Uterus (tissue), 4 donors: ENCODE measurements around the gene ATP6V0E2. TPM values are rescaled to one million over a fixed set of nuclear protein-coding genes. Genes with fewer than 3 reads are reported as not detected.

Experiments
- DNase-seq, 2 donors: peaks; one replicate each; pipeline ENCODE4 v3.0.0-alpha.2; 2019 to 2020
- H3K27ac ChIP-seq, 2 donors: fragments of 200-600 bp; sonication (generic); 1 replicate in 1 of 2; 2 replicates in 1 of 2; pipeline ENCODE4 v1.5.1; 2016 to 2018
- H3K27me3 ChIP-seq, 2 donors: fragments of 200-600 bp; sonication (generic); one replicate each; pipeline ENCODE4 v1.5.1; 2018 to 2019; ENCODE audit warnings: control low read depth in 1 of 2
- H3K36me3 ChIP-seq, 2 donors: fragments of 200-600 bp; sonication (generic); one replicate each; pipeline ENCODE4 v1.5.1; 2019; ENCODE audit warnings: control low read depth in 1 of 2
- H3K4me1 ChIP-seq, 2 donors: fragments of 200-600 bp; sonication (generic); one replicate each; pipeline ENCODE4 v1.5.1; 2018 to 2019; ENCODE audit warnings: control low read depth in 1 of 2
- H3K4me3 ChIP-seq, 2 donors: fragments of 200-600 bp; sonication (generic); 1 replicate in 1 of 2; 2 replicates in 1 of 2; pipeline ENCODE4 v1.5.1; 2018 to 2019; ENCODE audit warnings: mild to moderate bottlenecking in 1 of 2
- H3K9me3 ChIP-seq, 2 donors: fragments of 200-600 bp; sonication (generic); one replicate each; pipeline ENCODE4 v1.5.1; 2019; ENCODE audit warnings: control low read depth in 1 of 2
- CTCF ChIP-seq, 4 experiments: fragments of 200-600 bp in 2 of 4; fragments of 450-650 bp in 2 of 4; sonication (generic) in 2 of 4; IDR thresholded peaks; one replicate each; pipeline ENCODE4 v1.5.1; 2016 to 2019; ENCODE audit warnings: antibody characterized with exemption in 4 of 4, mild to moderate bottlenecking in 2 of 4, moderate library complexity in 1 of 4
- POLR2A ChIP-seq, 2 donors: fragments of 450-650 bp; IDR thresholded peaks; one replicate each; pipeline ENCODE4 v1.6.1; 2016; ENCODE audit warnings: antibody characterized with exemption in 2 of 2, mild to moderate bottlenecking in 1 of 2, moderate library complexity in 1 of 2
- intact Hi-C: fragments of 100-400 bp; cut with DNase I; formaldehyde crosslinking; loops from one replicate; pipeline ENCODE4 v1.15.1; 2023; ENCODE audit warnings: low total_unique reads
- total RNA-seq, 4 donors: library from RNA; depleted of rRNA in 3 of 4; stranded (reverse); fragments of >200 nt in 3 of 4; gene quantifications; one replicate each; pipeline versions ENCODE4 v1.1.0 to v1.2.4, GENCODE V29; 2014 to 2023
- donor health status: DM: yes; HTN: yes; CAD: no.

Gene ATP6V0E2
- total RNA-seq, 4 donors from 2014 or later: 2.6 to 22.5 (median 10.1) TPM

DNA sequence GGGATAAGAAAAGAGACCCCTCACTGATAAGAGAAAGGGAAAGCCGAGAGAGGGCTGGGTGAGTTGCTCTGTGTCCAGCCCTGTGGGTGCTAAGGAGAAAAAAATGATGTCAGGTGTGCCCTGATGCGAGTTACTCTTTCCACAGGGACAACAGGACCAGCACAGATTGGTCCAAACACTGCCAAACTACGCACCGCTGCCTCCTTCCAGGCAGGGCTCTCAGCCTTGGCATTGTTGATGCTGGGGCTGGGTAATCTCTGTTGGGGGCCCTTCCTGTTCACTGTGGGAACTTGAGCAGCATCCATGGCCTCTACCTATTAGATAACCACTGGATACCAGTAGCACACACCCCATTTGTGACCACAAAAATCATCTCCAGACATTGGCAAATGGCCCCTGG is 10.3 kb upstream of the ATP6V0E2 start:
- intact Hi-C loops: no loop called here

GRCh38 chr7:149864023-149864422 is 9.7 kb upstream of the ATP6V0E2 start:
- intact Hi-C loops: no loop called here
- TF ChIP-seq CTCF (IDR thresholded peaks at IDR 0.05) (no peak), POLR2A (IDR thresholded peaks at IDR 0.05) (no peak)
- no peaks in the 10 kb centered on the region for H3K36me3 ChIP-seq

More for the DNA sequence above, 10.3 kb upstream of the ATP6V0E2 start:
- Histone ChIP-seq H3K36me3 (no peaks in the 10 kb centered on the region), H3K4me1 (no peaks in the 10 kb centered on the region), H3K9me3 (no peaks in the 10 kb centered on the region), H3K27ac (no peak overlapping the region), H3K4me3 (no peak overlapping the region), H3K27me3 (no peaks in the 10 kb centered on the region)
- DNase-seq: no peak
- TF ChIP-seq CTCF (IDR thresholded peaks at IDR 0.05) (no peak), POLR2A (IDR thresholded peaks at IDR 0.05) (no peak)

DNA sequence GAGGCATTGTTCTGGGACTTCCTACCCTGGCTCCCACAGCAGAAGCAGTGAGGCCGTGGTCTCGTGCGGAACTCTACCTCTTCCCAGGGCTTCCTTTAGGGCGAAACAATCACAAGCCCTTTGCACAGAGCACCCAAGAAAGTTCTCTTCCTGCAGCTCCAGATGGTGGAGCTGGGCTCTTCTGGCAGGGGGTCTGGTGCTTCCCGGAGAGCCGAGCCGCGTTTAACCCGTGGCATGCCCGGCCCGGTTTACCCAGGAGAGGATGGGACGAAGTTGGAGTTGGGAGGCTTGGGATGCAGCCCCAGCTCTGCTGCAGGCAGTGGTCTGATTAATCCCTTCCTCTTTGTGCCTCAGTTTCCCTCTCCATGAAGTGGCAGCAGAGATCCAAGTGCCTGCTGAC is 9.0 kb upstream of the ATP6V0E2 start:
- TF ChIP-seq CTCF (IDR thresholded peaks at IDR 0.05): no peak
- TF ChIP-seq POLR2A (IDR thresholded peaks at IDR 0.05): no peak
- Histone ChIP-seq H3K9me3 (no peaks in the 10 kb centered on the region), H3K27me3 (no peaks in the 10 kb centered on the region), H3K4me3 (no peak overlapping the region), H3K36me3 (no peaks in the 10 kb centered on the region), H3K27ac (no peak overlapping the region), H3K4me1 (no peaks in the 10 kb centered on the region)
- DNase-seq: no peak
- intact Hi-C loops: no loop called here

More at GRCh38 chr7:149864023-149864422, 9.7 kb upstream of the ATP6V0E2 start:
- no peak for DNase-seq
- H3K9me3 ChIP-seq: no peaks in the 10 kb centered on the region
- no peak overlapping the region for H3K27ac ChIP-seq
- no peaks in the 10 kb centered on the region for H3K4me1 ChIP-seq
- H3K4me3 ChIP-seq: no peak overlapping the region
- no peaks in the 10 kb centered on the region for H3K27me3 ChIP-seq

DNA sequence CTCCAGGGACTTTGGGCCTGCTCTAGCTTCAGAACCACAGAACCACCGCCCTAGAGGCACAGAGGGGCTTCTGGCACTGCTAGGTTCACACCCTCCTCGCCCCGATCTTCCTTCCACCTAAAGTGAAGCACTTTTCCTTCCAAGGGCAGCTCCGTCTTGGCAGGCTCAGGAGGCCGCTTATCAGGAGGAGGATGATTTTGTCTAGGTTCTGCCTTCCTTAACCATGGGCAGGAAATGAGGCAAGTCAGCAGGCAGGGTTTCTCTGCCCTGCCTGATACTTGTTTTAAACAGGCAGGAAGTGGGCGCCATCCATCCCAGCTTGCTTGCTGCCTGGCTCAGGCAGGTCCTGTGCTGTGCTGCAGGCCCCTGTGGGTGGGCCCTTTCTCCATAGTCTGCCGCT is 8.3 kb upstream of the ATP6V0E2 start:
- TF ChIP-seq POLR2A (IDR thresholded peaks at IDR 0.05): no peak
- no peak for TF ChIP-seq CTCF (IDR thresholded peaks at IDR 0.05)
- intact Hi-C loops: no loop called here
- H3K9me3 ChIP-seq: no peaks in the 10 kb centered on the region
- no peak overlapping the region for H3K27ac ChIP-seq
- no peaks in the 10 kb centered on the region for H3K4me1 ChIP-seq
- H3K27me3 ChIP-seq: no peaks in the 10 kb centered on the region
- DNase-seq: no peak
- H3K36me3 ChIP-seq: no peaks in the 10 kb centered on the region
- no peak overlapping the region for H3K4me3 ChIP-seq

DNA sequence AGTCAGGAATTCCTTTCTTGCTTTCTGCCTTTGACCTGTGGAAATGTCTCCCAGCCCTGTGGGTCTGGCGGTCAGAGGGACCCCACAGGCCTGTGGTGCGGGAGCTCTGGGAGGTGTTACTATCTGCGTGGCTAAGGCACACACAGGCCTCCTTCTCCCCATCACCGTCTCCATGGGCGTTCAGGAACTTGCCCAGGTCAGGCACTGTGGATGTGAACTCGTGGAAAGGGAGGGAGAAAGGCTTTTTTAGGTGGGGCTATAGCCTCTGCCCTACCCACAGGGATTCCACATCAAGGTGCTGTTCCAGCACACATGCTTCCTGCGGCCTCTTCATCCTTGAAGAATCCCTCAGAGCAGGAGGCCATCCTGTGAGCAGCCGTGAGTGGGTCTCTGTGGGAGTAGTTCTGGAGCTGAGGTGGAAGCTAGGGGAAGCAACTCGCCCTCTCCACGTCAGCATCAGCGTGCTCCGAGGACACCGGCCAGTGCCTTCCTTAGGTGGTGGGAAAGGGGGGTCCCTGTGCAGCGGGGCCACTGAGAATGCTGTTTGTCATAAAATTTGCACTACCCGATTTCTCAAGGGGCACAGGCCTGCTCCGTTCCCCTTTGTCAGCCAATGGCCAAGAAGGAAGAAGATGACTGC is 7.5 kb upstream of the ATP6V0E2 start:
- Histone ChIP-seq H3K36me3 (no peaks in the 10 kb centered on the region), H3K4me1 (no peaks in the 10 kb centered on the region), H3K4me3 (no peak overlapping the region), H3K9me3 (no peaks in the 10 kb centered on the region), H3K27me3 (no peaks in the 10 kb centered on the region), H3K27ac (no peak overlapping the region)
- no peak for TF ChIP-seq CTCF (IDR thresholded peaks at IDR 0.05)
- TF ChIP-seq POLR2A (IDR thresholded peaks at IDR 0.05): no peak
- intact Hi-C loops: no loop called here
- DNase-seq: no peak
